ENCODE results near the gene LCN10. TPM values are rescaled to one million over a fixed set of nuclear protein-coding genes. Genes with fewer than 3 reads are reported as not detected.

The LCN10 gene
- total and polyA plus RNA-seq, 2 donors (not counting 3 experiments of a cell fraction or from before 2014, with no cell fraction given), result not detected

DNA sequence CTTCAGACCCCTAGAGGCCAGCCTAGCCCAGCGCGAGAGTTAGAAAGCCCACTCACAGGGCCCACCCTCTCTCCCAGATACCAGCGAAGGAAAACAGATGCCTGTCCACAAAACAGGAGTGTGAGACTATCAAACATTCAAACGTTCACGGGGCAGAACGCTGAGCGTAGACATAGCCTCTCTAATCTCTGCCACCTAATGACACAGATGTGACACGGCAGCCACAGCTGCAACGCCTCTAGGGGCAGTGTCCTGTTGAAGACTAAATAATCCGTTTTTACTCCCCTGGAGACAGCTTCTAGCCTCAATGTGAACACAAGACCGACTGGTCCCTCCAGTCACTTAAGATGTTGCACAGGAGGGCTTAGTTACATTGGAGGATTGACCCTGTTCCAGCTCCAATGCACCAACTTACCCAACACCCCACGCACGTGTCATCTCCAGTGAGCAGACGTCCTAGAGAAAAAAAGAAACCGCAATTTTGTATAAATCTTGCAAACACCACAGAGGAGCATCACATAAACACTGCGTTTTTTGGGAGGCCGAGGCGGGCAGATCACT is 16.0 kb downstream of the LCN10 start:
- FAIRE-seq (peak; percentile 72), DNase-seq (ENCODE audit: low read depth, low spot score) (peak; percentile 56)
- ChIA-PET CTCF (interaction anchor here (0.9 to 3.0 kb wide), 7 partner anchors 8 to 33 kb away, joined by 3 to 16 read pairs (median 4); partner anchors contain the start of gene LCN8), POLR2A (interaction anchor here (0.6 to 3.3 kb wide), 6 partner anchors 8 to 341 kb away, joined by 4 to 32 read pairs (median 8); partner anchors contain the start of gene AGPAT2)
- TF ChIP-seq EZH2 (IDR thresholded peaks at IDR 0.05; ENCODE audit: borderline replicate concordance, low read depth, low read length, severe bottlenecking), result no peak
- TF ChIP-seq, protein P1, sequence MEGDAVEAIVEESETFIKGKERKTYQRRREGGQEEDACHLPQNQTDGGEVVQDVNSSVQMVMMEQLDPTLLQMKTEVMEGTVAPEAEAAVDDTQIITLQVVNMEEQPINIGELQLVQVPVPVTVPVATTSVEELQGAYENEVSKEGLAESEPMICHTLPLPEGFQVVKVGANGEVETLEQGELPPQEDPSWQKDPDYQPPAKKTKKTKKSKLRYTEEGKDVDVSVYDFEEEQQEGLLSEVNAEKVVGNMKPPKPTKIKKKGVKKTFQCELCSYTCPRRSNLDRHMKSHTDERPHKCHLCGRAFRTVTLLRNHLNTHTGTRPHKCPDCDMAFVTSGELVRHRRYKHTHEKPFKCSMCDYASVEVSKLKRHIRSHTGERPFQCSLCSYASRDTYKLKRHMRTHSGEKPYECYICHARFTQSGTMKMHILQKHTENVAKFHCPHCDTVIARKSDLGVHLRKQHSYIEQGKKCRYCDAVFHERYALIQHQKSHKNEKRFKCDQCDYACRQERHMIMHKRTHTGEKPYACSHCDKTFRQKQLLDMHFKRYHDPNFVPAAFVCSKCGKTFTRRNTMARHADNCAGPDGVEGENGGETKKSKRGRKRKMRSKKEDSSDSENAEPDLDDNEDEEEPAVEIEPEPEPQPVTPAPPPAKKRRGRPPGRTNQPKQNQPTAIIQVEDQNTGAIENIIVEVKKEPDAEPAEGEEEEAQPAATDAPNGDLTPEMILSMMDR (IDR thresholded peaks at IDR 0.05; ENCODE audit: extremely low read depth in 1 of 2, insufficient read depth in 1 of 2, low read depth in 1 of 2, low read length in 2 of 2), result peak; percentile 42 to 49
- no peaks in the 10 kb centered on the region for H3K9me1 ChIP-seq (replicated peaks; ENCODE audit: control insufficient read depth, extremely low read depth, insufficient read depth, low read length)
- H3K9ac ChIP-seq (replicated peaks; ENCODE audit: extremely low read depth, insufficient read depth, low read length), result peak overlapping the region; percentile 67
- H3K4me1 ChIP-seq (ENCODE audit: control insufficient read depth, extremely low read depth, insufficient read depth, low read length), result peaks cover 43% of the 10 kb centered on the region
- H3K4me3 ChIP-seq (replicated peaks in 1 of 3; ENCODE audit: insufficient read depth in 1 of 3, low read depth in 1 of 3, low read length in 3 of 3), result peak overlapping the region; percentile 18 to 89 (median 70)
- H3K36me3 ChIP-seq (ENCODE audit: control insufficient read depth in 2 of 2, extremely low read depth in 1 of 2, insufficient read depth in 2 of 2, low read length in 2 of 2), result peaks cover 12 to 36% of the 10 kb centered on the region in 2 experiments
- H3K27me3 ChIP-seq (ENCODE audit: control insufficient read depth in 2 of 2, insufficient read depth in 2 of 2, low read length in 2 of 2), result no peaks in the 10 kb centered on the region
- no peak overlapping the region for H2AFZ ChIP-seq (ENCODE audit: low read depth, low read length)
- BruUV-seq (replicated peaks), result no TSS peak
- H4K20me1 ChIP-seq (replicated peaks; ENCODE audit: control insufficient read depth, extremely low read depth, insufficient read depth, low read length), result no peaks in the 10 kb centered on the region
- H3K79me2 ChIP-seq (ENCODE audit: control insufficient read depth, insufficient read depth, low read length), result peaks cover 81% of the 10 kb centered on the region
- intact Hi-C loops (cut with micrococcal nuclease), result loop anchor here (5.0 kb wide), 1 partner anchor 66 kb away; the partner anchor contains the start of gene TMEM141
- no peaks in the 10 kb centered on the region for H3K9me3 ChIP-seq (replicated peaks; ENCODE audit: control insufficient read depth, insufficient read depth, low read length)
- peak overlapping the region; percentile 67 for H3K4me2 ChIP-seq (ENCODE audit: insufficient read depth, low read length)
- dilution Hi-C loops (cut with MboI; ENCODE audit: extremely low pct_ligation_motif_present, low sequenced_read_pairs), result no loop called here
- H3K27ac ChIP-seq (ENCODE audit: insufficient read depth, low read depth, low read length), result peak overlapping the region; percentile 30

DNA sequence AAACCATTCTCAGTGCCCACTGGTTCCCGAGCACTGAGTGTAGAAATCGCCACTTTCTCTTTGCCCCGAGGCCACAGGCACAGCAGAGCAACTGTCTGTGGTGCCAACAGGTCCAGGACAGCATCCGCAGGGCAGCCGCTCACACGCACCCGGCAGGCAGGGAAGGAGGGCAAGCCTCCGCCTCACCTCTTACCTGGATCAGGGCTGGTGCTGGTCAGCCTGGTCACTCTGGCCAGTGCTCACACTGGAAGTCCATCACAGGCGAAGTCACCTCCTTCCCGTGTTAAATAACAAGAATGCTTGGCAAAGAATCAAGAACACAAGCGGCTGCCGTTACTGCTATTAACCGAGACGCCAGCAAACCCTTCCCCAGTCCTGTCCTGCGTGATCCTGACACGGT is 16.6 kb downstream of the LCN10 start:
- peak overlapping the region; percentile 30 for H3K27ac ChIP-seq (ENCODE audit: insufficient read depth, low read depth, low read length)
- H2AFZ ChIP-seq (ENCODE audit: low read depth, low read length), result no peak overlapping the region
- no peaks in the 10 kb centered on the region for H4K20me1 ChIP-seq (replicated peaks; ENCODE audit: control insufficient read depth, extremely low read depth, insufficient read depth, low read length)
- H3K79me2 ChIP-seq (ENCODE audit: control insufficient read depth, insufficient read depth, low read length), result peaks cover 81% of the 10 kb centered on the region
- intact Hi-C loops (cut with micrococcal nuclease), result loop anchor here (5.0 kb wide), 1 partner anchor 66 kb away; the partner anchor contains the start of gene TMEM141
- no peaks in the 10 kb centered on the region for H3K27me3 ChIP-seq (ENCODE audit: control insufficient read depth in 2 of 2, insufficient read depth in 2 of 2, low read length in 2 of 2)
- H3K9me3 ChIP-seq (replicated peaks; ENCODE audit: control insufficient read depth, insufficient read depth, low read length), result no peaks in the 10 kb centered on the region
- H3K9me1 ChIP-seq (replicated peaks; ENCODE audit: control insufficient read depth, extremely low read depth, insufficient read depth, low read length), result no peaks in the 10 kb centered on the region
- peak overlapping the region; percentile 67 for H3K4me2 ChIP-seq (ENCODE audit: insufficient read depth, low read length)
- FAIRE-seq (peak; percentile 62), DNase-seq (ENCODE audit: low read depth, low spot score) (no peak)
- ChIA-PET POLR2A (interaction anchor here (1.1 to 3.3 kb wide), 4 partner anchors 7 to 40 kb away, joined by 8 to 32 read pairs (median 15); partner anchors contain the start of gene AGPAT2), CTCF (interaction anchor here (1.3 to 3.0 kb wide), 4 partner anchors 12 to 32 kb away, joined by 3 to 16 read pairs (median 6); partner anchors contain the start of gene LCN8)
- H3K4me1 ChIP-seq (ENCODE audit: control insufficient read depth, extremely low read depth, insufficient read depth, low read length), result peaks cover 48% of the 10 kb centered on the region
- H3K9ac ChIP-seq (replicated peaks; ENCODE audit: extremely low read depth, insufficient read depth, low read length), result peak overlapping the region; percentile 67
- dilution Hi-C loops (cut with MboI; ENCODE audit: extremely low pct_ligation_motif_present, low sequenced_read_pairs), result no loop called here
- BruUV-seq (replicated peaks), result no TSS peak
- H3K4me3 ChIP-seq (replicated peaks in 1 of 3; ENCODE audit: insufficient read depth in 1 of 3, low read depth in 1 of 3, low read length in 3 of 3), result peak overlapping the region; percentile 18 to 89 (median 70)
- H3K36me3 ChIP-seq (ENCODE audit: control insufficient read depth in 2 of 2, extremely low read depth in 1 of 2, insufficient read depth in 2 of 2, low read length in 2 of 2), result peaks cover 12 to 36% of the 10 kb centered on the region in 2 experiments
- TF ChIP-seq GATA2 (IDR thresholded peaks at IDR 0.05; ENCODE audit: insufficient read depth, insufficient read length, low read depth, low read length) (no peak), EZH2 (IDR thresholded peaks at IDR 0.05; ENCODE audit: borderline replicate concordance, low read depth, low read length, severe bottlenecking) (no peak), POLR2A (IDR thresholded peaks at IDR 0.05; ENCODE audit: low read depth, low read length) (peak; percentile 61)
